Amygdala (tissue), 56 donors: ENCODE measurements around the gene PARP4.
"Not testable (repeated sequence)": the region's sequence is repeated elsewhere in the genome, so short reads cannot be mapped to it uniquely, and the experiment has no call there.

Experiments
- DNase-seq, 56 donors: peaks; one replicate each; lab custom pipeline; 2025; lab: John Stamatoyannopoulos, UW

Gene PARP4

GRCh38 chr13:24381541-24382265 lies 130.9 kb downstream of the PARP4 start:
- no peak for DNase-seq

- not testable (repeated sequence) for DNase-seq
These were observed 131.7 kb downstream of the PARP4 start for GRCh38 chr13:24380881-24381280.

GRCh38 chr13:24380227-24380626 lies 132.4 kb downstream of the PARP4 start:
- DNase-seq, result not testable (repeated sequence)

- not testable (repeated sequence) for DNase-seq
These were observed 141.3 kb downstream of the PARP4 start for GRCh38 chr13:24371273-24371672.
